Activated T-helper 1 cell treated with Interleukin-2 at 50 U/mL for 16 hours (primary cell): ENCODE results near the gene ZFAND2B.

ENCODE experiments used
- DNase-seq: peaks from one replicate; pipeline ENCODE4 v3.0.0-alpha.2; 2020; ENCODE audit warnings: low read depth

The ZFAND2B gene

GRCh38 chr2:219206328-219207133, at the start of gene ZFAND2B:
ZFAND2B (plus strand) TSS chr2:219206782; CDS start chr2:219206988, 206 bp downstream.
- DNase-seq, result peak; percentile 95

- no peak for DNase-seq
Measured at GRCh38 chr2:219157396-219157795, 49.2 kb upstream of the ZFAND2B start.

GRCh38 chr2:219158025-219158424, 48.6 kb upstream of the ZFAND2B start:
- DNase-seq, result no peak

GRCh38 chr2:219158586-219158985, 48.0 kb upstream of the ZFAND2B start:
- DNase-seq, result no peak

GRCh38 chr2:219159771-219160185, 46.8 kb upstream of the ZFAND2B start:
- DNase-seq, result no peak

GRCh38 chr2:219160186-219161017, 46.2 kb upstream of the ZFAND2B start, which contains the start of gene NHEJ1:
NHEJ1 (minus strand) TSS chr2:219160815; CDS start chr2:219158362, 2,453 bp downstream.
- peak; percentile 85 for DNase-seq

GRCh38 chr2:219161097-219161496, 45.5 kb upstream of the ZFAND2B start:
- DNase-seq, result no peak

GRCh38 chr2:219163156-219163555, 43.4 kb upstream of the ZFAND2B start:
- DNase-seq, result no peak

- no peak for DNase-seq
Measured at GRCh38 chr2:219165058-219165911, 41.3 kb upstream of the ZFAND2B start.

- no peak for DNase-seq
Measured at GRCh38 chr2:219167997-219168396, 38.6 kb upstream of the ZFAND2B start.

GRCh38 chr2:219168526-219168925, 38.1 kb upstream of the ZFAND2B start:
- no peak for DNase-seq

GRCh38 chr2:219168932-219169331, 37.6 kb upstream of the ZFAND2B start:
- no peak for DNase-seq

- no peak for DNase-seq
Measured at GRCh38 chr2:219169930-219170654, 36.5 kb upstream of the ZFAND2B start, which contains the start of gene SLC23A3. SLC23A3 (minus strand) TSS chr2:219170029; CDS start chr2:219169984, 45 bp downstream.

- DNase-seq, result no peak
Measured at GRCh38 chr2:219171231-219171651, 35.3 kb upstream of the ZFAND2B start.

GRCh38 chr2:219172231-219173154, 34.1 kb upstream of the ZFAND2B start:
- DNase-seq, result no peak

GRCh38 chr2:219173176-219173575, 33.4 kb upstream of the ZFAND2B start:
- no peak for DNase-seq

- no peak for DNase-seq
Measured at GRCh38 chr2:219174146-219174545, 32.4 kb upstream of the ZFAND2B start.

- DNase-seq, result no peak
Measured at GRCh38 chr2:219174801-219175200, 31.8 kb upstream of the ZFAND2B start.

- no peak for DNase-seq
Measured at GRCh38 chr2:219175486-219175885, 31.1 kb upstream of the ZFAND2B start.
